Retinal pigment epithelial cell (primary cell): Measurements from ENCODE around the gene CST8.

Experiments
- DNase-seq: peaks from one replicate; pipeline ENCODE4 v3.0.0-alpha.2; 2010; ENCODE audit warnings: low read depth
- H3K4me3 ChIP-seq: 2 replicates; pipeline ENCODE4 v1.5.1; 2011; ENCODE audit warnings: mild to moderate bottlenecking, low read length, control low read depth, moderate library complexity
- TF ChIP-seq, protein P1 (sequence below): conservative IDR thresholded peaks from 2 replicates; pipeline ENCODE4 v1.5.1; 2011; ENCODE audit warnings: low read depth, low read length, control low read depth, inconsistent platforms

CST8 gene

DNA sequence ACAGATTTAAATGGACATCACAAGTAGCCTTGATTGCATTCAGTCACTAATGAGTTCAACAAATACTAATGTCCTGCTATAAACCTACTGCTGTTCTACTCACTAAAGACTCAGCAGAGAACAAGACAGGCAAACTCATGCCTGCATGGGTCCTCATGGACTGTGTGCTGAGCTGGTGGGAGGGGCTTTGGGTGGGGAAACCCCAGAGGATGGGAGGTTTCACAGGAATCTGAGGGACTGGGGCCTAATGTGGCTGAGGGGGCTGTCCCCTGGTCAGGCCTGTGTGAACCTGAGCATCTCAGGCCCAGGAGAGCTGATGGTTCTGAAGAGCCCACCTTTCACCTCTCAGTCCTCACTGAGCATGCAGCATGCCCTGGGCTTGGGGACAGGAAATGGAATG is 1.4 kb downstream of the CST8 start:
- TF ChIP-seq, protein P1, sequence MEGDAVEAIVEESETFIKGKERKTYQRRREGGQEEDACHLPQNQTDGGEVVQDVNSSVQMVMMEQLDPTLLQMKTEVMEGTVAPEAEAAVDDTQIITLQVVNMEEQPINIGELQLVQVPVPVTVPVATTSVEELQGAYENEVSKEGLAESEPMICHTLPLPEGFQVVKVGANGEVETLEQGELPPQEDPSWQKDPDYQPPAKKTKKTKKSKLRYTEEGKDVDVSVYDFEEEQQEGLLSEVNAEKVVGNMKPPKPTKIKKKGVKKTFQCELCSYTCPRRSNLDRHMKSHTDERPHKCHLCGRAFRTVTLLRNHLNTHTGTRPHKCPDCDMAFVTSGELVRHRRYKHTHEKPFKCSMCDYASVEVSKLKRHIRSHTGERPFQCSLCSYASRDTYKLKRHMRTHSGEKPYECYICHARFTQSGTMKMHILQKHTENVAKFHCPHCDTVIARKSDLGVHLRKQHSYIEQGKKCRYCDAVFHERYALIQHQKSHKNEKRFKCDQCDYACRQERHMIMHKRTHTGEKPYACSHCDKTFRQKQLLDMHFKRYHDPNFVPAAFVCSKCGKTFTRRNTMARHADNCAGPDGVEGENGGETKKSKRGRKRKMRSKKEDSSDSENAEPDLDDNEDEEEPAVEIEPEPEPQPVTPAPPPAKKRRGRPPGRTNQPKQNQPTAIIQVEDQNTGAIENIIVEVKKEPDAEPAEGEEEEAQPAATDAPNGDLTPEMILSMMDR = no peak
- DNase-seq = no peak

DNA sequence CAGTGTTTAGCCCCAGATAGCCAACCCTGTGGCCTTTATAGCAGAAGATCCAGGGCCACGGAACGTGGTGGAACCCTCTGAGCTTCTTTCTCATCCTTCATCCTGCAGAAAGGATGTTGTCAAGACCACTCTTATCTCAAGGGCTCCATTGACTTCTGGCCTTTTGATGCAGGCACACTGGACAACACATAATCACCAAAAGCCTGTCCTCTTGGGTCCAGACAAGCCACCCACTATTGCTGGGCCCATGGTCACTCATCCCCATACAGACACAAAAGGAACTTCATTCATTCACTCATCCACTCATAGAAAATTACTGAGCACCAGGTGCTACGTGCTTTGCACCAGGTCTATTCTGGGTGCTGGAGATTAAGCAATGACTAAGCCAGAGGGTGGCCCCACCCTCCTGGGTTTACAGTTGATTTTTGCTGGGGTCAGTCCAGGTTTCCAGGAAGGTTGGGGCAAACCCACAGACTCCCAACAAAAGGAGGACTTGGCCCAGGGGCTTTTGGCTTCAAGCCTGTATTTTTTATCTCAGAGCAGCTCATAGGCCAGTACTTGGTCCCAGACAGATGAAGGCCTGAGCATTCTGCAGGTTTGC is 2.4 kb downstream of the CST8 start:
- TF ChIP-seq, protein P1 = no peak
- H3K4me3 ChIP-seq = no peak overlapping the region
- DNase-seq = no peak

More for the DNA sequence above, 1.4 kb downstream of the CST8 start:
- H3K4me3 ChIP-seq = no peak overlapping the region

DNA sequence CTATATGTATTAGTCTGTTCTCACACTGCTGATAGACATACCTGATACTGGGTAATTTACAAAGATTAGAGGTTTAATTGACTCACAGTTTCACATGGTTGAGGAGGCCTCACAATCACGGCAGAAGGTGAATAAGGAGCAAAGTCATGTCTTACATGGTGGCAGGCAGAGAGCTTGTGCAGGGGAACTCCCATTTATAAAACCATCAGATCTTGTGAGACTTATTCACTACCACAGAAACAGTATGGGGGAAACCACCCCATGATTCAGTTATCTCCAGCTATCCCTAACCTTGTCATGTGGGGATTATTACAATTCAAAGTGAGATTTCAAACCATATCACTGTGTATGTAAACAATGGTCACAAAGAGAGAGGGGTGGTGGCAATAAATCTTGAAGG is 6.6 kb downstream of the CST8 start:
- no peak overlapping the region for H3K4me3 ChIP-seq
- no peak for DNase-seq
- TF ChIP-seq, protein P1 = no peak

DNA sequence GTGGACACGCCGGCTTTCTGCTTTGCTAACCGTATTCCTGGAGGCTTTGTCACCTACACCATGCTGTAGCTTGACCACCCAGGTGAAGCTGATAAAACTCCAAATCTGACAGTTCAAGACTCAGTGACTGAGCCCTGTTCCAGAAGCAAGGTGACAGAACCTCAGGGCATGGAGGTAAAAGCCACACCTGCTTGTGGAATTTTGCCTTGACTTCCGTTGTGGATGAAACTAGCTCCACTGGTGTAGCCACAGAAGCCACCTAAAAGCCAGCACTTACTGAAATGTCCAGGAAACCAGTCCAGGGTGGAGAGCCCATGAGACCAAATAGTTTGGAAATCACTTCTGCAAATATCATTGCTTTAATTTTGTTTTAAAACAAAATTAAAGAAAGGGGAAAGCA is 11.0 kb downstream of the CST8 start:
- H3K4me3 ChIP-seq = no peak overlapping the region
- no peak for DNase-seq
- TF ChIP-seq, protein P1 = no peak

DNA sequence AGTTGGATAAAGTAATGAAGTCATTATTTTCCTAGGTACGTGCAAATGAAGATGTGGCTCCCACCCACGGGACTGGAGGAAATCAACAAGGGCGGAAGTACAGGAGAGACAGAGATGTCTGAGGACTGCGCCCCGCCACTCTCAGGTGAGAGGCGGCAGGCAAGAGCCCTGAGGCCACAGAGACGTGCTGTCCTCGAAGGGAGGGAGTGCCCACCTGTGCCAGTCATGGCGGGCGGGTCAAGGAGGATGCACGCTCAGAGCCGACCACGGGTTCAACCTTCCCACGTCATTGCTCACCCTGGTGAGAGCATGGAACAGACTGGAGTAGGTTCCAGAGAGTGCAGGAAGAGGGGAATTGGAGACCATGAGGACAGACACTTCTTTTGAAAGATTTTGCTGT is 12.7 kb downstream of the CST8 start:
- TF ChIP-seq, protein P1 = no peak
- no peak overlapping the region for H3K4me3 ChIP-seq
- DNase-seq = no peak

DNA sequence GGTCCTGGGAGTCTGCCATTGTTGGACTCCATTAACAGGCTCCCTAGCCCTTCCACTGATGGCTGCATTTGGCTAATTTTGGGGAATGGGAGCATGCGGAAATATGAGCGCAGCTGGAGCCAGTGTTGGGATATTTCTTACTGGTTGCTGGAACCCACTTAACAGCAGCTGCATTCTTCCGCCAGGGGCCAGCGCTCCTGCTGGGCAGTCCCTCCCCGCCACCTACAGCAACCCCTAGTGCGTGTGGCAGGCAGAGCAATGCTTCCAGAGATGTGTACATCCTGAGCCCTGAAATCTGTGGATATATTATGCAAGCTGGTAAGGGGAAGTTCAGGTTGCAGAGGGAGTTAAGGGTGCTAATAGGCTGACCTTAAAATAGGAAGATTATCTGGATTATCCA is 16.4 kb downstream of the CST8 start:
- TF ChIP-seq, protein P1 = peak; percentile 14
- DNase-seq = peak; percentile 2
- H3K4me3 ChIP-seq = no peak overlapping the region

DNA sequence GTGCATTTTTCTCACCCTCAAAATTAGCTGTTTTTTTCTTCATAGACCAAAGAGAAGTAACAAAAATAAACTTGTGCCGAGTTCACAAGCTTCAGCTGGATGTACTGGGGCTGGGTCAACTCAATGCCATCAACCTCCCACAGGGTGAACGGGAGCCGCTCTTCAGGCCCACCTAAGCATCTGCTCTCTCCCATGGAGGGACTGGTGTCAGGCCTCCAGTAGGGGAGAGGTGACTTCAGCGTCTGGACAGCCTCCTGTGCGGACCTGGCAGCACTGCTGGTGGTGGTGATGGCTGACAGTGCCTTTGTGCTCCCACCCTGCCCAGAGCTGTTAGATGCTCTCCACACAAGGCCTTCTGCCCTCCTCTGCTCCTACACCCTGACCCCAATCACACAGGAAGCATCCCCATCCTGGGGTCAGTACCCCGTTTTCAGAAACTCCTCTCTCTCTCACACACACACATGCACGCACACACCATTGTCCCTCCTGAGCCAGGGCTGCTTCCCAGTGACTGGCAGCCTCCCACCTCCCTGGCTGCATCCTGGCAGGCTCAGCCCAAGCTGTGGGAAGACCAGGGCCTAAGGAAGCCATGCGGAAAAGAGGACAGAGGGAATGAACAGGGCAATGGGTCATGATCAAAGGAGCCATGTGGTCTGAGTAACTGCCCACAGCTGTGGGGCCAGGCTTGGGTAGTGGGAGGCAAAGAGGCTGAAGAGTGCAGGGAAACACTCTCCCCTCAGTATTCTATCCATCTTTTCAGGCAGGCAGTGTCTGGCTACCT is 17.7 kb downstream of the CST8 start:
- H3K4me3 ChIP-seq = no peak overlapping the region
- TF ChIP-seq, protein P1 = no peak
- no peak for DNase-seq
